ENCODE measurements around the gene GNG3. TPM values are rescaled to one million over a fixed set of nuclear protein-coding genes. Genes with fewer than 3 reads are reported as not detected.
A peak's percentile ranks its signal among the peaks of the same experiment; 100 is the strongest.

GNG3 gene
- polyA plus RNA-seq, 2 of the 4 experiments (the other 2 are of a cell fraction): not detected

GRCh38 chr11:62665075-62665598 lies 42.3 kb upstream of the GNG3 start, which contains the start of the genes C11orf98 and CSKMT:
Gene C11orf98, minus strand, starts transcription at chr11:62665210. Its CDS starts 41 bp downstream, at chr11:62665169.
Gene CSKMT, plus strand, starts transcription at chr11:62665312. Its CDS starts 568 bp downstream, at chr11:62665880.
- ChIA-PET CTCF (interaction anchor here (0.6 to 1.6 kb wide), 12 partner anchors 7 to 272 kb away, joined by 3 to 6 read pairs (median 3); partner anchors contain the start of genes B3GAT3, LBHD1 and ROM1), POLR2A (interaction anchor here (0.6 to 5.5 kb wide), 40 partner anchors 9 to 850 kb away, joined by 3 to 91 read pairs (median 6); partner anchors contain the start of genes B3GAT3, EEF1G, EML3 and GANAB)
- WGBS (ENCODE audit: missing lambda C conversion rate): 3% methylated on average over 43 of the region's 47 CpGs
- peak; percentile 89 to 92 for ATAC-seq
- peaks cover 30% of the 10 kb centered on the region for H3K4me1 ChIP-seq
- peak within 1 kb of the TSS; percentile 79 for H3K4me3 ChIP-seq
- H3K4me2 ChIP-seq: peak within 1 kb of the TSS; percentile 78
- H3K9me3 ChIP-seq: no peaks in the 10 kb centered on the region
- peak within 1 kb of the TSS; percentile 93 to 96 for H3K27ac ChIP-seq
- TF ChIP-seq BCL3 (IDR thresholded peaks at IDR 0.05) (peak; percentile 100), ZSCAN20 (CRISPR knock-in tag; IDR thresholded peaks at IDR 0.05) (no peak), E2F6 (IDR thresholded peaks at IDR 0.05; ENCODE audit: borderline replicate concordance, low read depth) (peak; percentile 14; the same call in 1 of the 2 replicates), FOXS1 (CRISPR knock-in tag; IDR thresholded peaks at IDR 0.05) (no peak; the same call in 1 of the 2 replicates), PHF8 (IDR thresholded peaks at IDR 0.05; ENCODE audit: borderline replicate concordance, low read depth) (peak; percentile 78; the same call in 1 of the 2 replicates), TFCP2L1 (CRISPR knock-in tag; IDR thresholded peaks at IDR 0.05) (peak; percentile 97), RARB (CRISPR knock-in tag; IDR thresholded peaks at IDR 0.05) (peak; percentile 90), POLR2AphosphoS2 (conservative IDR thresholded peaks at IDR 0.05; ENCODE audit: low read length) (peak; percentile 78; the same call in 1 of the 2 replicates), NR3C1 (IDR thresholded peaks at IDR 0.05) (no peak), JUN (IDR thresholded peaks at IDR 0.05) (peak; percentile 99 to 100), HOXB5 (CRISPR knock-in tag; IDR thresholded peaks at IDR 0.05) (peak; percentile 48; the same call in 1 of the 2 replicates), CHD2 (IDR thresholded peaks at IDR 0.05; ENCODE audit: low read length, partially characterized antibody) (peak; percentile 46), JUNB (IDR thresholded peaks at IDR 0.05) (no peak), HEYL (CRISPR knock-in tag; IDR thresholded peaks at IDR 0.05) (no peak), GATA3 (IDR thresholded peaks at IDR 0.05; ENCODE audit: borderline replicate concordance) (no peak), CEBPB (IDR thresholded peaks at IDR 0.05) (no peak), TP53 (CRISPR knock-in tag; IDR thresholded peaks at IDR 0.05) (peak; percentile 96), ZC3H11A (IDR thresholded peaks at IDR 0.05) (no peak), HOXA7 (CRISPR knock-in tag; IDR thresholded peaks at IDR 0.05) (peak; percentile 98), POLR2A (IDR thresholded peaks at IDR 0.05; ENCODE audit: low read length) (peak; percentile 97), MYC (IDR thresholded peaks at IDR 0.05; ENCODE audit: borderline replicate concordance, low read length) (peak; percentile 61; the same call in 1 of the 2 replicates), FOSB (CRISPR knock-in tag; IDR thresholded peaks at IDR 0.05) (peak; percentile 97), ZNF302 (CRISPR knock-in tag; IDR thresholded peaks at IDR 0.05) (no peak), MAX (IDR thresholded peaks at IDR 0.05) (peak; percentile 56; the same call in 1 of the 2 replicates), EP300 (IDR thresholded peaks at IDR 0.05) (no peak)
- TF ChIP-seq, protein P1, sequence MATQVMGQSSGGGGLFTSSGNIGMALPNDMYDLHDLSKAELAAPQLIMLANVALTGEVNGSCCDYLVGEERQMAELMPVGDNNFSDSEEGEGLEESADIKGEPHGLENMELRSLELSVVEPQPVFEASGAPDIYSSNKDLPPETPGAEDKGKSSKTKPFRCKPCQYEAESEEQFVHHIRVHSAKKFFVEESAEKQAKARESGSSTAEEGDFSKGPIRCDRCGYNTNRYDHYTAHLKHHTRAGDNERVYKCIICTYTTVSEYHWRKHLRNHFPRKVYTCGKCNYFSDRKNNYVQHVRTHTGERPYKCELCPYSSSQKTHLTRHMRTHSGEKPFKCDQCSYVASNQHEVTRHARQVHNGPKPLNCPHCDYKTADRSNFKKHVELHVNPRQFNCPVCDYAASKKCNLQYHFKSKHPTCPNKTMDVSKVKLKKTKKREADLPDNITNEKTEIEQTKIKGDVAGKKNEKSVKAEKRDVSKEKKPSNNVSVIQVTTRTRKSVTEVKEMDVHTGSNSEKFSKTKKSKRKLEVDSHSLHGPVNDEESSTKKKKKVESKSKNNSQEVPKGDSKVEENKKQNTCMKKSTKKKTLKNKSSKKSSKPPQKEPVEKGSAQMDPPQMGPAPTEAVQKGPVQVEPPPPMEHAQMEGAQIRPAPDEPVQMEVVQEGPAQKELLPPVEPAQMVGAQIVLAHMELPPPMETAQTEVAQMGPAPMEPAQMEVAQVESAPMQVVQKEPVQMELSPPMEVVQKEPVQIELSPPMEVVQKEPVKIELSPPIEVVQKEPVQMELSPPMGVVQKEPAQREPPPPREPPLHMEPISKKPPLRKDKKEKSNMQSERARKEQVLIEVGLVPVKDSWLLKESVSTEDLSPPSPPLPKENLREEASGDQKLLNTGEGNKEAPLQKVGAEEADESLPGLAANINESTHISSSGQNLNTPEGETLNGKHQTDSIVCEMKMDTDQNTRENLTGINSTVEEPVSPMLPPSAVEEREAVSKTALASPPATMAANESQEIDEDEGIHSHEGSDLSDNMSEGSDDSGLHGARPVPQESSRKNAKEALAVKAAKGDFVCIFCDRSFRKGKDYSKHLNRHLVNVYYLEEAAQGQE (IDR thresholded peaks at IDR 0.05): peak; percentile 24
- TF ChIP-seq, protein P2, sequence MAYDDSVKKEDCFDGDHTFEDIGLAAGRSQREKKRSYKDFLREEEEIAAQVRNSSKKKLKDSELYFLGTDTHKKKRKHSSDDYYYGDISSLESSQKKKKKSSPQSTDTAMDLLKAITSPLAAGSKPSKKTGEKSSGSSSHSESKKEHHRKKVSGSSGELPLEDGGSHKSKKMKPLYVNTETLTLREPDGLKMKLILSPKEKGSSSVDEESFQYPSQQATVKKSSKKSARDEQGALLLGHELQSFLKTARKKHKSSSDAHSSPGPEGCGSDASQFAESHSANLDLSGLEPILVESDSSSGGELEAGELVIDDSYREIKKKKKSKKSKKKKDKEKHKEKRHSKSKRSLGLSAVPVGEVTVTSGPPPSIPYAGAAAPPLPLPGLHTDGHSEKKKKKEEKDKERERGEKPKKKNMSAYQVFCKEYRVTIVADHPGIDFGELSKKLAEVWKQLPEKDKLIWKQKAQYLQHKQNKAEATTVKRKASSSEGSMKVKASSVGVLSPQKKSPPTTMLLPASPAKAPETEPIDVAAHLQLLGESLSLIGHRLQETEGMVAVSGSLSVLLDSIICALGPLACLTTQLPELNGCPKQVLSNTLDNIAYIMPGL (CRISPR knock-in tag; IDR thresholded peaks at IDR 0.05; ENCODE audit: borderline replicate concordance): peak; percentile 81; the same call in 1 of the 2 replicates
- TF ChIP-seq, protein P3, sequence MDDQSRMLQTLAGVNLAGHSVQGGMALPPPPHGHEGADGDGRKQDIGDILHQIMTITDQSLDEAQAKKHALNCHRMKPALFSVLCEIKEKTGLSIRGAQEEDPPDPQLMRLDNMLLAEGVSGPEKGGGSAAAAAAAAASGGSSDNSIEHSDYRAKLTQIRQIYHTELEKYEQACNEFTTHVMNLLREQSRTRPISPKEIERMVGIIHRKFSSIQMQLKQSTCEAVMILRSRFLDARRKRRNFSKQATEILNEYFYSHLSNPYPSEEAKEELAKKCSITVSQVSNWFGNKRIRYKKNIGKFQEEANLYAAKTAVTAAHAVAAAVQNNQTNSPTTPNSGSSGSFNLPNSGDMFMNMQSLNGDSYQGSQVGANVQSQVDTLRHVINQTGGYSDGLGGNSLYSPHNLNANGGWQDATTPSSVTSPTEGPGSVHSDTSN (IDR thresholded peaks at IDR 0.05): peak; percentile 85
- peak; percentile 93 to 97 for DNase-seq (ENCODE audit: low read depth in 1 of 2, low spot score in 1 of 2)
- no peak for FAIRE-seq

Data from A549 (cell line).